Measurements from ENCODE around the gene ADAMTS13. TPM values are rescaled to one million over a fixed set of nuclear protein-coding genes. Genes with fewer than 3 reads are reported as not detected.
A peak's percentile ranks its signal among the peaks of the same experiment; 100 is the strongest.

ADAMTS13 gene
- total RNA-seq, 1 donor from 2014 or later, result 17.8 TPM

DNA sequence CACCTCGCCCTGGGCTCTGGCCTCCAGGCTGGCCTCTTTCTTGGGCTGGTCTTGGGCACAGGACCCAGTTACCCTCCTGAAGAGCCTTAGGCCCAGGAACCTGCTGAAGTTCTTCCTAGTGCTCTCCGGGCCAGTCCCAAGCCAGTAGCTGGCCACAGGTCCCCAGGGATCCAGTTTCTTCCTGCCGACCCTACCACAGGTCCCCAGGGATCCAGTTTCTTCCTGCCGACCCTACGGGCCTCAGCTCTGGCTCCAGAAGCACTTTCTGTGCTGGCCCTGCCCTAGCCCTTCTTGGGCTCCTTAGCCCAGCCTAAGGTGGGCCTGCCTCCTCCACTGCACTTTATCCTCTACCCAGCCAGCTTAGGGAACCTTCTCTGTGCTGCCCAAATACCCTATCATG lies 19.4 kb downstream of the ADAMTS13 start:
- H3K4me3 Mint-ChIP-seq (ENCODE audit: low read depth), result no peak overlapping the region
- peaks cover 6% of the 10 kb centered on the region for H3K27me3 Mint-ChIP-seq
- no peak for DNase-seq (ENCODE audit: low spot score, unreplicated experiment)
- no peaks in the 10 kb centered on the region for H3K4me1 Mint-ChIP-seq (ENCODE audit: low read depth)
- TF ChIP-seq, protein P1, sequence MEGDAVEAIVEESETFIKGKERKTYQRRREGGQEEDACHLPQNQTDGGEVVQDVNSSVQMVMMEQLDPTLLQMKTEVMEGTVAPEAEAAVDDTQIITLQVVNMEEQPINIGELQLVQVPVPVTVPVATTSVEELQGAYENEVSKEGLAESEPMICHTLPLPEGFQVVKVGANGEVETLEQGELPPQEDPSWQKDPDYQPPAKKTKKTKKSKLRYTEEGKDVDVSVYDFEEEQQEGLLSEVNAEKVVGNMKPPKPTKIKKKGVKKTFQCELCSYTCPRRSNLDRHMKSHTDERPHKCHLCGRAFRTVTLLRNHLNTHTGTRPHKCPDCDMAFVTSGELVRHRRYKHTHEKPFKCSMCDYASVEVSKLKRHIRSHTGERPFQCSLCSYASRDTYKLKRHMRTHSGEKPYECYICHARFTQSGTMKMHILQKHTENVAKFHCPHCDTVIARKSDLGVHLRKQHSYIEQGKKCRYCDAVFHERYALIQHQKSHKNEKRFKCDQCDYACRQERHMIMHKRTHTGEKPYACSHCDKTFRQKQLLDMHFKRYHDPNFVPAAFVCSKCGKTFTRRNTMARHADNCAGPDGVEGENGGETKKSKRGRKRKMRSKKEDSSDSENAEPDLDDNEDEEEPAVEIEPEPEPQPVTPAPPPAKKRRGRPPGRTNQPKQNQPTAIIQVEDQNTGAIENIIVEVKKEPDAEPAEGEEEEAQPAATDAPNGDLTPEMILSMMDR (IDR thresholded peaks at IDR 0.05; ENCODE audit: unreplicated experiment), result no peak
- H3K27ac Mint-ChIP-seq, result no peak overlapping the region
- H3K36me3 Mint-ChIP-seq (ENCODE audit: insufficient read depth), result no peaks in the 10 kb centered on the region
- no peaks in the 10 kb centered on the region for H3K9me3 Mint-ChIP-seq (ENCODE audit: low read depth)

DNA sequence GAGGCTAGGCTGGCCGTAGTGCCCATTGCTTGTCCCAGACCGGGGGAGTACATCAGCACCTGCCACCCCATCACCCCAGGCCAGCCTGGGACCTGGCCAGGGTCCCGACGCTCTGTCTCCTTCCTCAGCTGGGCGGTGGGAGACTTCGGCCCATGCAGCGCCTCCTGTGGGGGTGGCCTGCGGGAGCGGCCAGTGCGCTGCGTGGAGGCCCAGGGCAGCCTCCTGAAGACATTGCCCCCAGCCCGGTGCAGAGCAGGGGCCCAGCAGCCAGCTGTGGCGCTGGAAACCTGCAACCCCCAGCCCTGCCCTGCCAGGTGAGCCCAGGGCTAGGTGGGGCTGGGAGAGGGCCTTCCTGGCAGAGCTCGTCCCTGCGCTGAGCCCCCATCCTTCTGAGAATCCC lies 21.1 kb downstream of the ADAMTS13 start:
- TF ChIP-seq, protein P1 (IDR thresholded peaks at IDR 0.05; ENCODE audit: unreplicated experiment), result no peak

DNA sequence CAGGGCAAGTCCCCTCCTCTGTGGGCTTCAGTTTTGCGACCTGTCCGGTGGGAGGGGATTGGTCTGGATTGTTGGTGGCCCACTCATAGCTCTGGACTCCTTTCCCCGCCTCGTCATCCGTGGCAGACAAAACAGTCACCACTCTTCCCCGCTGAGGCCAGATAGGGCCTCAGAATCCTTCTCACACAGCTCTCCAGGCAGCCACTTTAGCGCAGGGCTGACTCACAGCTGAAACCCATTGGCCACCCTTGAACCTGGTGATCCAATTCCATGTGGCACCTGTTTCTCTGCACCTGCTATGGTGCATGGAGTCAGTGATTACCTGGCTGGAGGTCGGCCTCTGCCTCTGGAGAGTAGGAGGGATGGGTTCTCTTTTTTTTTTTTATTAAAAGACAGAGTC lies 21.8 kb downstream of the ADAMTS13 start:
- H3K27ac Mint-ChIP-seq, result no peak overlapping the region
- H3K27me3 Mint-ChIP-seq, result peaks cover 7% of the 10 kb centered on the region
- TF ChIP-seq, protein P1 (IDR thresholded peaks at IDR 0.05; ENCODE audit: unreplicated experiment), result no peak
- no peaks in the 10 kb centered on the region for H3K9me3 Mint-ChIP-seq (ENCODE audit: low read depth)
- H3K4me3 Mint-ChIP-seq (ENCODE audit: low read depth), result no peak overlapping the region
- no peaks in the 10 kb centered on the region for H3K36me3 Mint-ChIP-seq (ENCODE audit: insufficient read depth)
- no peak for DNase-seq (ENCODE audit: low spot score, unreplicated experiment)
- no peaks in the 10 kb centered on the region for H3K4me1 Mint-ChIP-seq (ENCODE audit: low read depth)

More for the DNA sequence above, 21.1 kb downstream of the ADAMTS13 start:
- Mint-ChIP-seq H3K9me3 (ENCODE audit: low read depth) (no peaks in the 10 kb centered on the region), H3K4me3 (ENCODE audit: low read depth) (no peak overlapping the region), H3K36me3 (ENCODE audit: insufficient read depth) (no peaks in the 10 kb centered on the region), H3K27ac (no peak overlapping the region), H3K27me3 (peaks cover 7% of the 10 kb centered on the region), H3K4me1 (ENCODE audit: low read depth) (no peaks in the 10 kb centered on the region)
- no peak for DNase-seq (ENCODE audit: low spot score, unreplicated experiment)

DNA sequence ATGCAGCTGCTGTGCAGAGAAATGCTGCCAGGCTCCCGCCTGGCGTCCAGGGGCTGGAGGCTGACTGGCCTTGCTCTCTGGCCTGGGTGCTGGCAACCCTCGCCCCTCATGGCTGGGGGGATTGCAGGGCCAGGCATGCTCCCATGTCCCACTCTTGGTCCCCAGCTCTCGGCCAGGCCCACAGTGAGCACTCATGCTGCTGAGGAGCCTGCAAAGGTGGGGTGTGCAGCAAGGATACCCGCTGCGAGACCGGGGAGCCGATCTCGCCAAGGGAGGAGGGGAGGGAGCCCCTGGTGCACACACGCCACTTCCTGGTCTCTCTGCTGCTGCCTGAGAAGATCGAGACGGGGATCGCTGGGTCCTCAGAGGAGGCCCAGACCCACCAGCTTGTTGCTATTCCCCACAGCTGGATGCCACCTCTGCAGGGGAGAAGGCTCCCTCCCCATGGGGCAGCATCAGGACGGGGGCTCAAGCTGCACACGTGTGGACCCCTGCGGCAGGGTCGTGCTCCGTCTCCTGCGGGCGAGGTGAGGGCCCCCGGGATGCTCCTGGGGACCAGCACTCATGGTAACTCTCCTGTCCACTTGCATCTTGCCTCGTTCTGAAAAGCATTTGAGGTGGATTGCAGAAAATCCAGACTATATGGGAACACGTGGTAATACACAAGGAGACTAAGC lies 23.3 kb downstream of the ADAMTS13 start:
- no peak for DNase-seq (ENCODE audit: low spot score, unreplicated experiment)
- Mint-ChIP-seq H3K27me3 (peaks cover 7% of the 10 kb centered on the region), H3K36me3 (ENCODE audit: insufficient read depth) (no peaks in the 10 kb centered on the region), H3K4me1 (ENCODE audit: low read depth) (no peaks in the 10 kb centered on the region), H3K27ac (no peak overlapping the region), H3K4me3 (ENCODE audit: low read depth) (no peak overlapping the region), H3K9me3 (ENCODE audit: low read depth) (no peaks in the 10 kb centered on the region)
- TF ChIP-seq, protein P1 (IDR thresholded peaks at IDR 0.05; ENCODE audit: unreplicated experiment), result no peak

DNA sequence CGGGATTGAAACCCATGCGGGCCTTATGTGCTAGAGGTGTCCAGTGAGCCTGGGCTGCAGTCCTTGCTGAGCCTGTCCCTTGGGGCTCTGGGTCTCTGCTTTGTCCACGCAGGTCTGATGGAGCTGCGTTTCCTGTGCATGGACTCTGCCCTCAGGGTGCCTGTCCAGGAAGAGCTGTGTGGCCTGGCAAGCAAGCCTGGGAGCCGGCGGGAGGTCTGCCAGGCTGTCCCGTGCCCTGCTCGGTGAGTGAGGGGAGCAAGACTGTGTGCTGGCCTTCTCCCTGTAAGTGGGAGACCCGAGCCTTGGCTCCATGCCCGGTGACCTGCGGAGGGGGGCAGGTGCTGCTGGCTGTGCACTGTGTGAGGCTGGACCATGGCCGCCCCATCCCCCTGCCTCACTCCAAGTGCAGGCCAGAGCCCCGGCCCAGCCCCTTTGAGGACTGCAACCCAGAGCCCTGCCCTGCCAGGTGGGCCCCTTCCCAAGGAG lies 26.4 kb downstream of the ADAMTS13 start:
- H3K4me1 Mint-ChIP-seq (ENCODE audit: low read depth), result no peaks in the 10 kb centered on the region
- peak overlapping the region; percentile 20 for H3K27ac Mint-ChIP-seq
- H3K27me3 Mint-ChIP-seq, result peaks cover 7% of the 10 kb centered on the region
- H3K36me3 Mint-ChIP-seq (ENCODE audit: insufficient read depth), result no peaks in the 10 kb centered on the region
- no peak for DNase-seq (ENCODE audit: low spot score, unreplicated experiment)
- TF ChIP-seq, protein P1 (IDR thresholded peaks at IDR 0.05; ENCODE audit: unreplicated experiment), result no peak
- H3K4me3 Mint-ChIP-seq (ENCODE audit: low read depth), result no peak overlapping the region
- H3K9me3 Mint-ChIP-seq (ENCODE audit: low read depth), result no peaks in the 10 kb centered on the region

Measured in progenitor cell of endocrine pancreas (in vitro differentiated cells).